HL-60 (cell line): ENCODE results near the gene FRMD3.

ENCODE experiments used
- DNase-seq, 2 experiments: peaks; one replicate each; pipeline ENCODE4 v3.0.0-alpha.2; 2010 to 2020; ENCODE audit warnings: low read depth in 1 of 2, low spot score in 1 of 2
- H3K27ac ChIP-seq: fragments of 250-450 bp; sonication (Bioruptor Pico); replicated peaks from 2 replicates; pipeline ENCODE4 v1.5.1; 2020; ENCODE audit warnings: mild to moderate bottlenecking, moderate library complexity
- H3K27me3 ChIP-seq: fragments of 250-450 bp; sonication (Bioruptor Pico); 2 replicates; pipeline ENCODE4 v1.5.1; 2021; ENCODE audit warnings: mild to moderate bottlenecking, moderate library complexity; ENCODE audit not compliant: insufficient read depth, poor library complexity, severe bottlenecking
- H3K4me3 ChIP-seq: replicated peaks from 2 replicates; pipeline ENCODE4 v1.5.1; 2011; ENCODE audit warnings: mild to moderate bottlenecking, control low read depth, low read length; ENCODE audit not compliant: insufficient read depth
- GABPA ChIP-seq: IDR thresholded peaks from 2 replicates; pipeline ENCODE4 v1.6.1; 2012; ENCODE audit warnings: low read depth
- POLR2AphosphoS5 ChIP-seq: IDR thresholded peaks from 2 replicates; pipeline ENCODE4 v1.6.1; 2012; ENCODE audit warnings: low read depth
- SPI1 ChIP-seq: IDR thresholded peaks from 2 replicates; pipeline ENCODE4 v1.6.1; 2012; ENCODE audit warnings: low read depth, mild to moderate bottlenecking, borderline replicate concordance
- TF ChIP-seq, protein P1 (sequence below): IDR thresholded peaks from one replicate; pipeline ENCODE4 v1.5.1; 2011; ENCODE audit warnings: low read length, control low read depth, inconsistent platforms; ENCODE audit not compliant: insufficient read depth
- TF ChIP-seq, protein P2 (sequence below): IDR thresholded peaks from 2 replicates; pipeline ENCODE4 v1.6.1; 2012; ENCODE audit warnings: low read depth; ENCODE audit not compliant: insufficient replicate concordance

FRMD3 gene

DNA sequence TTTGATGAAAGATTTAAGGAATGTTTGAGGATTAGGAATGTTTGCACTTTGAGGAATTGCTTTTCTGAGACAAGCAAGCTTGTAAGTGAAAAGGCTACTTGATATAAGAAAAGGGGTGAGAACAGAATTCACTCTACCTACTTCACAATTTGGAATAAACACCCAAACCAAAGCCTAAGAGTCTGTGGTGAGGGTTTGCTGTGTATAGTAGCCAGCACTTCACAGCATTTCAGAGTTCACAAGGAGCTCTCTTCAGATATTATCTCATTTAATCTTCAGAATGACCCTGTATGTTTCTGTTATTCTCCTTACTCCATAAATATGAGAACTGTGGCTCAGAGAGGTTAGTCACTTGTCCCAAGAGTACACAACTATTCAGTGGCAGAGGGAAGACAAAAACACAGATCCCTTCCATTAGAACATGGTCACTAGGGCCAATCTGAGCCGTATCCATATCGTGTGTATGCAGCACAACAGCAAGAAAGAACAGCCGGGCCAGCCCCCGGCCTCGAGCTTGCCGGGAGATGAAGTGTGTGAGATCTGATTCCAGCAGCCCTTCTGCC lies 92.4 kb downstream of the FRMD3 start:
- no peak for DNase-seq
- Histone ChIP-seq H3K27me3 (no peaks in the 10 kb centered on the region), H3K27ac (no peak overlapping the region), H3K4me3 (no peak overlapping the region)
- TF ChIP-seq SPI1: no peak

DNA sequence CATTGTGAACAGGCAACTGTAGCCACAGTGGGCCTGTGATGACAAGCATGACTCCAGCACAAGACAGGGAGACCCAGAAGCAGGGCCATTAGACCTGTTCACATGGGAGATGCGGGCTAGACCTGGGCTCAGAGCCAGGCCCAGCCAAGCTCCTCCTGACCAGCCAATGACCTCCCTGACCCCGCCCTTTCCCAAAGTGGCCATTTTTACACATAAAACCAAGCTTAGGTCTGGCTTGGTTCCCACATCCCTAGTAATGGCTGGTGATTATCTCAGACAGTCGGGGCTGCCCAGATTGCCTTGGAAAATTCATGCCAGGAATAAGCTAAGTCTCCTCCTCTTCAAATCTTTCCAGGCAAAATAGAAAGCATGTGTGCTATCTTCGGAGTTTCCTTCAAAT lies 94.1 kb downstream of the FRMD3 start:
- Histone ChIP-seq H3K27ac (no peak overlapping the region), H3K4me3 (no peak overlapping the region), H3K27me3 (no peaks in the 10 kb centered on the region)
- TF ChIP-seq POLR2AphosphoS5 (no peak), GABPA (no peak), SPI1 (no peak)
- TF ChIP-seq, protein P1, sequence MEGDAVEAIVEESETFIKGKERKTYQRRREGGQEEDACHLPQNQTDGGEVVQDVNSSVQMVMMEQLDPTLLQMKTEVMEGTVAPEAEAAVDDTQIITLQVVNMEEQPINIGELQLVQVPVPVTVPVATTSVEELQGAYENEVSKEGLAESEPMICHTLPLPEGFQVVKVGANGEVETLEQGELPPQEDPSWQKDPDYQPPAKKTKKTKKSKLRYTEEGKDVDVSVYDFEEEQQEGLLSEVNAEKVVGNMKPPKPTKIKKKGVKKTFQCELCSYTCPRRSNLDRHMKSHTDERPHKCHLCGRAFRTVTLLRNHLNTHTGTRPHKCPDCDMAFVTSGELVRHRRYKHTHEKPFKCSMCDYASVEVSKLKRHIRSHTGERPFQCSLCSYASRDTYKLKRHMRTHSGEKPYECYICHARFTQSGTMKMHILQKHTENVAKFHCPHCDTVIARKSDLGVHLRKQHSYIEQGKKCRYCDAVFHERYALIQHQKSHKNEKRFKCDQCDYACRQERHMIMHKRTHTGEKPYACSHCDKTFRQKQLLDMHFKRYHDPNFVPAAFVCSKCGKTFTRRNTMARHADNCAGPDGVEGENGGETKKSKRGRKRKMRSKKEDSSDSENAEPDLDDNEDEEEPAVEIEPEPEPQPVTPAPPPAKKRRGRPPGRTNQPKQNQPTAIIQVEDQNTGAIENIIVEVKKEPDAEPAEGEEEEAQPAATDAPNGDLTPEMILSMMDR: no peak
- TF ChIP-seq, protein P2, sequence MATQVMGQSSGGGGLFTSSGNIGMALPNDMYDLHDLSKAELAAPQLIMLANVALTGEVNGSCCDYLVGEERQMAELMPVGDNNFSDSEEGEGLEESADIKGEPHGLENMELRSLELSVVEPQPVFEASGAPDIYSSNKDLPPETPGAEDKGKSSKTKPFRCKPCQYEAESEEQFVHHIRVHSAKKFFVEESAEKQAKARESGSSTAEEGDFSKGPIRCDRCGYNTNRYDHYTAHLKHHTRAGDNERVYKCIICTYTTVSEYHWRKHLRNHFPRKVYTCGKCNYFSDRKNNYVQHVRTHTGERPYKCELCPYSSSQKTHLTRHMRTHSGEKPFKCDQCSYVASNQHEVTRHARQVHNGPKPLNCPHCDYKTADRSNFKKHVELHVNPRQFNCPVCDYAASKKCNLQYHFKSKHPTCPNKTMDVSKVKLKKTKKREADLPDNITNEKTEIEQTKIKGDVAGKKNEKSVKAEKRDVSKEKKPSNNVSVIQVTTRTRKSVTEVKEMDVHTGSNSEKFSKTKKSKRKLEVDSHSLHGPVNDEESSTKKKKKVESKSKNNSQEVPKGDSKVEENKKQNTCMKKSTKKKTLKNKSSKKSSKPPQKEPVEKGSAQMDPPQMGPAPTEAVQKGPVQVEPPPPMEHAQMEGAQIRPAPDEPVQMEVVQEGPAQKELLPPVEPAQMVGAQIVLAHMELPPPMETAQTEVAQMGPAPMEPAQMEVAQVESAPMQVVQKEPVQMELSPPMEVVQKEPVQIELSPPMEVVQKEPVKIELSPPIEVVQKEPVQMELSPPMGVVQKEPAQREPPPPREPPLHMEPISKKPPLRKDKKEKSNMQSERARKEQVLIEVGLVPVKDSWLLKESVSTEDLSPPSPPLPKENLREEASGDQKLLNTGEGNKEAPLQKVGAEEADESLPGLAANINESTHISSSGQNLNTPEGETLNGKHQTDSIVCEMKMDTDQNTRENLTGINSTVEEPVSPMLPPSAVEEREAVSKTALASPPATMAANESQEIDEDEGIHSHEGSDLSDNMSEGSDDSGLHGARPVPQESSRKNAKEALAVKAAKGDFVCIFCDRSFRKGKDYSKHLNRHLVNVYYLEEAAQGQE: no peak
- no peak for DNase-seq

DNA sequence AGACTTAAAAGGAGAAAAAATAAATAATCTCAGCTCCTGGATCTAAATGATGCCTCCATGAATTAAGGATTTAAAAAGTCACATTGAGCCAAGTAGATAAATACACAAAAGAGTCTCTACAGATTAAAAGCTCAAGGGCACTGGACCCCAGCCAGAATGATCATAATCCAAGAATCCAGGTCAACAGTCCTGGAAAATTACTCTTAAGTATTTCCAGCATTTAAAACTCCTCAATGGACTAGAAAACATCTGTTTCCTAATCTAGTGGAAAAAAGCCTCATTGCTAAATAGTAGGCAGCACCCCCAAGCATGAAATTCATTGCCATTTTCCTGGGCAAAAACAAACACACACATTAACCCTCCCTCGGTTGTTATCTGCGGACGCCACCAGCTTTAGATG lies 96.8 kb downstream of the FRMD3 start:
- TF ChIP-seq SPI1: no peak
- no peak for TF ChIP-seq POLR2AphosphoS5
- TF ChIP-seq, protein P2: no peak
- TF ChIP-seq, protein P1: no peak
- TF ChIP-seq GABPA: no peak
- no peak overlapping the region for H3K4me3 ChIP-seq
- DNase-seq: no peak
- no peak overlapping the region for H3K27ac ChIP-seq
- no peaks in the 10 kb centered on the region for H3K27me3 ChIP-seq

DNA sequence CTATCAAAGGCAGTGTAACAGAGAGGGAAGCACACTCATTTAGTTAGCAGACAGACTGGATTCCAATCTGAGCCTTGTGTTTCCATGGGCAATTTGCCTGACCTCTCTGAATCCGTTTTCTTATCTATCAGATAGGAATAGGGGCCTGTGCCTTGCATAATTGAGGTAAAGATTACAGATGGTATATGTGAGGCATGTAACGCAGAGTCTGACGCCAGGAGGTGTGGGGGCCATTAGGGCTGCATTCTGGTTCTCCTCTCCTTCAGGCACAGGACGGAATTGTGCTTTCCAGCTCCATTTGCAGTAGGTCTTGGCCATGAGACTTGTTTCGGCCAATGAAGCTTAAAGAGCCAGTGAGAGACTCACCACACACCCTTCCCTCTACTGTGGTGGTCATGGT lies 97.6 kb downstream of the FRMD3 start:
- no peak overlapping the region for H3K4me3 ChIP-seq
- H3K27me3 ChIP-seq: no peaks in the 10 kb centered on the region
- H3K27ac ChIP-seq: no peak overlapping the region
- no peak for TF ChIP-seq GABPA
- TF ChIP-seq, protein P2: no peak
- no peak for TF ChIP-seq SPI1
- TF ChIP-seq, protein P1: no peak
- no peak for TF ChIP-seq POLR2AphosphoS5
- DNase-seq: no peak
